Activated naive CD8-positive, alpha-beta T cell (primary cell): ENCODE measurements around the gene TESK1.
"Not testable (repeated sequence)": the region's sequence is repeated elsewhere in the genome, so short reads cannot be mapped to it uniquely, and the experiment has no call there.

ENCODE experiments used
- H3K27ac Mint-ChIP-seq: one replicate; pipeline ENCODE4 v1.8.0; 2021; ENCODE audit warnings: mixed read lengths
- H3K27me3 Mint-ChIP-seq: one replicate; pipeline ENCODE4 v1.8.0; 2021; ENCODE audit warnings: mixed read lengths
- H3K36me3 Mint-ChIP-seq: one replicate; pipeline ENCODE4 v1.8.0; 2021; ENCODE audit warnings: mixed read lengths
- H3K4me1 Mint-ChIP-seq: one replicate; pipeline ENCODE4 v1.8.0; 2021; ENCODE audit warnings: low read depth, mixed read lengths
- H3K4me3 Mint-ChIP-seq: one replicate; pipeline ENCODE4 v1.8.0; 2021; ENCODE audit warnings: mild to moderate bottlenecking, mixed read lengths
- H3K9me3 Mint-ChIP-seq: one replicate; pipeline ENCODE4 v1.8.0; 2021; ENCODE audit warnings: low read depth, mixed read lengths

TESK1 gene

GRCh38 chr9:35599763-35600604 lies 5.1 kb upstream of the TESK1 start:
- Mint-ChIP-seq H3K4me3 (no peak overlapping the region), H3K27me3 (no peaks in the 10 kb centered on the region), H3K27ac (no peak overlapping the region), H3K9me3 (no peaks in the 10 kb centered on the region), H3K4me1 (peaks cover 18% of the 10 kb centered on the region), H3K36me3 (no peaks in the 10 kb centered on the region)

- Mint-ChIP-seq H3K4me1 (peaks cover 31% of the 10 kb centered on the region), H3K4me3 (peak overlapping the region; percentile 97), H3K27me3 (no peaks in the 10 kb centered on the region), H3K27ac (peak overlapping the region; percentile 98), H3K36me3 (peaks cover 3% of the 10 kb centered on the region), H3K9me3 (no peaks in the 10 kb centered on the region)
Observed at GRCh38 chr9:35603506-35603985, 1.5 kb upstream of the TESK1 start.

- Mint-ChIP-seq H3K27me3 (no peaks in the 10 kb centered on the region), H3K27ac (peak overlapping the region; percentile 98), H3K4me1 (peaks cover 31% of the 10 kb centered on the region), H3K4me3 (peak overlapping the region; percentile 97), H3K36me3 (peaks cover 3% of the 10 kb centered on the region), H3K9me3 (no peaks in the 10 kb centered on the region)
Observed at GRCh38 chr9:35603986-35604577, 980 bp upstream of the TESK1 start.

GRCh38 chr9:35605351-35606137 lies 482 bp downstream of the TESK1 start:
- H3K27me3 Mint-ChIP-seq, result no peaks in the 10 kb centered on the region
- peaks cover 3% of the 10 kb centered on the region for H3K36me3 Mint-ChIP-seq
- H3K27ac Mint-ChIP-seq, result peak overlapping the region; percentile 34
- H3K4me3 Mint-ChIP-seq, result peak overlapping the region; percentile 86
- no peaks in the 10 kb centered on the region for H3K9me3 Mint-ChIP-seq
- H3K4me1 Mint-ChIP-seq, result peaks cover 32% of the 10 kb centered on the region

- Mint-ChIP-seq H3K9me3 (no peaks in the 10 kb centered on the region), H3K36me3 (peaks cover 3% of the 10 kb centered on the region), H3K4me1 (peaks cover 35% of the 10 kb centered on the region), H3K27me3 (no peaks in the 10 kb centered on the region), H3K4me3 (peak overlapping the region; percentile 86), H3K27ac (peak overlapping the region; percentile 34)
Observed at GRCh38 chr9:35606138-35606504, 1.1 kb downstream of the TESK1 start.

GRCh38 chr9:35606726-35607125 lies 1.7 kb downstream of the TESK1 start:
- no peaks in the 10 kb centered on the region for H3K9me3 Mint-ChIP-seq
- H3K27ac Mint-ChIP-seq, result no peak overlapping the region

GRCh38 chr9:35608221-35608620 lies 3.2 kb downstream of the TESK1 start:
- Mint-ChIP-seq H3K36me3 (peaks cover 3% of the 10 kb centered on the region), H3K4me1 (peaks cover 34% of the 10 kb centered on the region), H3K27me3 (no peaks in the 10 kb centered on the region), H3K4me3 (no peak overlapping the region), H3K9me3 (no peaks in the 10 kb centered on the region), H3K27ac (no peak overlapping the region)

More at GRCh38 chr9:35606726-35607125, 1.7 kb downstream of the TESK1 start:
- Mint-ChIP-seq H3K27me3 (no peaks in the 10 kb centered on the region), H3K4me1 (peaks cover 40% of the 10 kb centered on the region), H3K36me3 (peaks cover 3% of the 10 kb centered on the region), H3K4me3 (peak overlapping the region; percentile 54)

- Mint-ChIP-seq H3K27me3 (no peaks in the 10 kb centered on the region), H3K9me3 (no peaks in the 10 kb centered on the region), H3K4me1 (peaks cover 24% of the 10 kb centered on the region), H3K27ac (no peak overlapping the region), H3K4me3 (no peak overlapping the region), H3K36me3 (peaks cover 3% of the 10 kb centered on the region)
Observed at GRCh38 chr9:35609001-35609819, 4.1 kb downstream of the TESK1 start.

GRCh38 chr9:35609820-35610163 lies 4.7 kb downstream of the TESK1 start:
- peaks cover 21% of the 10 kb centered on the region for H3K4me1 Mint-ChIP-seq
- H3K36me3 Mint-ChIP-seq, result peaks cover 3% of the 10 kb centered on the region
- no peaks in the 10 kb centered on the region for H3K9me3 Mint-ChIP-seq
- no peak overlapping the region for H3K4me3 Mint-ChIP-seq
- no peaks in the 10 kb centered on the region for H3K27me3 Mint-ChIP-seq
- H3K27ac Mint-ChIP-seq, result no peak overlapping the region

GRCh38 chr9:35611230-35611797 lies 6.3 kb downstream of the TESK1 start:
- H3K27ac Mint-ChIP-seq, result peak overlapping the region; percentile 28
- H3K4me3 Mint-ChIP-seq, result no peak overlapping the region
- peaks cover 3% of the 10 kb centered on the region for H3K36me3 Mint-ChIP-seq
- no peaks in the 10 kb centered on the region for H3K27me3 Mint-ChIP-seq
- H3K4me1 Mint-ChIP-seq, result peaks cover 20% of the 10 kb centered on the region
- H3K9me3 Mint-ChIP-seq, result no peaks in the 10 kb centered on the region

- peaks cover 20% of the 10 kb centered on the region for H3K4me1 Mint-ChIP-seq
- H3K36me3 Mint-ChIP-seq, H3K27ac Mint-ChIP-seq, H3K27me3 Mint-ChIP-seq, H3K9me3 Mint-ChIP-seq, H3K4me3 Mint-ChIP-seq: not testable (repeated sequence)
Observed at GRCh38 chr9:35612066-35612465, 7.0 kb downstream of the TESK1 start.

- Mint-ChIP-seq H3K27me3 (no peaks in the 10 kb centered on the region), H3K9me3 (no peaks in the 10 kb centered on the region), H3K4me1 (peaks cover 24% of the 10 kb centered on the region), H3K27ac (no peak overlapping the region), H3K36me3 (peaks cover under 1% of the 10 kb centered on the region), H3K4me3 (no peak overlapping the region)
Observed at GRCh38 chr9:35612843-35613242, 7.8 kb downstream of the TESK1 start.

- Mint-ChIP-seq H3K4me3 (peak overlapping the region; percentile 81), H3K9me3 (no peaks in the 10 kb centered on the region), H3K27me3 (no peaks in the 10 kb centered on the region), H3K27ac (peak overlapping the region; percentile 80), H3K36me3 (no peaks in the 10 kb centered on the region), H3K4me1 (peaks cover 49% of the 10 kb centered on the region)
Observed at GRCh38 chr9:35615981-35616680, 11.1 kb downstream of the TESK1 start.
